Measurements from ENCODE around the gene RPS16.
"Not testable (repeated sequence)": the region's sequence is repeated elsewhere in the genome, so short reads cannot be mapped to it uniquely, and the experiment has no call there.

Gene RPS16

GRCh38 chr19:39435499-39436349 lies at the start of gene RPS16:
Gene RPS16 (minus strand): TSS chr19:39435949. CDS start chr19:39435895, 54 bp downstream.
- peak; percentile 99 for DNase-seq

- DNase-seq = no peak
Observed at GRCh38 chr19:39483141-39483540, 47.4 kb upstream of the RPS16 start.

GRCh38 chr19:39481676-39482075 lies 45.9 kb upstream of the RPS16 start:
- DNase-seq = no peak

GRCh38 chr19:39481229-39481545 lies 45.4 kb upstream of the RPS16 start:
- no peak for DNase-seq

GRCh38 chr19:39480337-39481228 lies 44.8 kb upstream of the RPS16 start, which contains the start of gene TIMM50:
Gene TIMM50 (plus strand): TSS chr19:39480838. CDS start chr19:39480854, 16 bp downstream.
- peak; percentile 99 for DNase-seq

- no peak for DNase-seq
Observed at GRCh38 chr19:39479916-39480315, 44.2 kb upstream of the RPS16 start.

GRCh38 chr19:39479319-39479801 lies 43.6 kb upstream of the RPS16 start:
- DNase-seq = not testable (repeated sequence)

GRCh38 chr19:39475748-39476147 lies 40.0 kb upstream of the RPS16 start:
- DNase-seq = no peak

GRCh38 chr19:39474139-39474620 lies 38.4 kb upstream of the RPS16 start:
- peak; percentile 87 for DNase-seq

GRCh38 chr19:39473443-39473960 lies 37.8 kb upstream of the RPS16 start:
- no peak for DNase-seq

GRCh38 chr19:39472746-39473442 lies 37.1 kb upstream of the RPS16 start:
- DNase-seq = no peak

GRCh38 chr19:39471756-39472536 lies 36.2 kb upstream of the RPS16 start:
- no peak for DNase-seq

- DNase-seq = no peak
Observed at GRCh38 chr19:39470724-39471339, 35.1 kb upstream of the RPS16 start.

GRCh38 chr19:39469567-39469966 lies 33.8 kb upstream of the RPS16 start:
- DNase-seq = no peak

- no peak for DNase-seq
Observed at GRCh38 chr19:39469036-39469435, 33.3 kb upstream of the RPS16 start.

- no peak for DNase-seq
Observed at GRCh38 chr19:39467941-39468340, 32.2 kb upstream of the RPS16 start.

GRCh38 chr19:39465956-39466747 lies 30.4 kb upstream of the RPS16 start:
- no peak for DNase-seq

- no peak for DNase-seq
Observed at GRCh38 chr19:39463403-39463802, 27.7 kb upstream of the RPS16 start.

- DNase-seq = not testable (repeated sequence)
Observed at GRCh38 chr19:39451257-39451656, 15.5 kb upstream of the RPS16 start.

GRCh38 chr19:39449116-39449797 lies 13.5 kb upstream of the RPS16 start:
- DNase-seq = no peak

All from activated CD8-positive, alpha-beta memory T cell treated with anti-CD3 and anti-CD28 coated beads for 24 hours (primary cell).